Osteocyte (in vitro differentiated cells): Measurements from ENCODE around the gene MAP3K1. TPM values are rescaled to one million over a fixed set of nuclear protein-coding genes. Genes with fewer than 3 reads are reported as not detected.
A peak's percentile ranks its signal among the peaks of the same experiment; 100 is the strongest.

ENCODE experiments used
- DNase-seq: peaks from one replicate; pipeline ENCODE4 v3.0.0; 2021; ENCODE audit warnings: mixed read lengths; ENCODE audit not compliant: unreplicated experiment; ENCODE audit errors: extremely low spot score
- H3K27ac Mint-ChIP-seq: one replicate; pipeline ENCODE4 v1.8.0; 2021; ENCODE audit warnings: mild to moderate bottlenecking, mixed read lengths; ENCODE audit not compliant: unreplicated experiment
- H3K27me3 Mint-ChIP-seq: one replicate; pipeline ENCODE4 v1.8.0; 2021; ENCODE audit warnings: mixed read lengths; ENCODE audit not compliant: unreplicated experiment
- H3K36me3 Mint-ChIP-seq: one replicate; pipeline ENCODE4 v1.8.0; 2021; ENCODE audit warnings: mixed read lengths; ENCODE audit not compliant: unreplicated experiment
- H3K4me1 Mint-ChIP-seq: one replicate; pipeline ENCODE4 v1.8.0; 2021; ENCODE audit warnings: mixed read lengths; ENCODE audit not compliant: unreplicated experiment
- H3K4me3 Mint-ChIP-seq: one replicate; pipeline ENCODE4 v1.8.0; 2021; ENCODE audit warnings: mild to moderate bottlenecking, moderate library complexity, mixed read lengths; ENCODE audit not compliant: unreplicated experiment
- H3K9me3 Mint-ChIP-seq: one replicate; pipeline ENCODE4 v1.8.0; 2021; ENCODE audit warnings: mixed read lengths; ENCODE audit not compliant: unreplicated experiment
- total RNA-seq: library from RNA; stranded (reverse); gene quantifications from 2 replicates; pipeline ENCODE4 v1.2.1, GENCODE V29; 2021
- TF ChIP-seq, protein P1 (sequence below): fragments of 200-600 bp; sonication (generic); IDR thresholded peaks from 2 replicates; pipeline ENCODE4 v1.5.0; 2021; ENCODE audit warnings: antibody characterized with exemption, mild to moderate bottlenecking, moderate library complexity

MAP3K1 gene
- total RNA-seq, 1 donor from 2014 or later, result 15.7 TPM

DNA sequence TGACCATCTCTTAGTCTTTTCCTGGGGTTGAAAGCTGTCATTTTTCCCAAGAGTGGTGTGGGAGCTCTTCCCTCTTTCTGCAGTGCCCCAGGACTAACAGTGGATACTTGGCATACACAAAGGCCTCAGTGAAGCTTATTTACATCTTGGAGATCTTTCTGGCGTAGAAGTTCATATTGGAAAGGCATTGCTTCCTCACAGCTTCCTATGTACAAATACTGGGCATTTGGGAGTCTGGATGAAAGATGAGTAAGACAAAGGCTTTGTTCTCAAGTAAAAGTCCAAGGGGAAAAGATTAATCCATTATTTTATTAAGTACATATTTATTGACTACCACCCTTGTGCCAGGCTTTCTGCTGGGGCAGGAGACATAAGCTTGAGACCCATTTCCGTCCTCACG lies 22.0 kb downstream of the MAP3K1 start:
- no peaks in the 10 kb centered on the region for H3K9me3 Mint-ChIP-seq
- no peaks in the 10 kb centered on the region for H3K27me3 Mint-ChIP-seq
- H3K27ac Mint-ChIP-seq, result peak overlapping the region; percentile 80
- no peaks in the 10 kb centered on the region for H3K36me3 Mint-ChIP-seq
- H3K4me3 Mint-ChIP-seq, result no peak overlapping the region
- peaks cover 55% of the 10 kb centered on the region for H3K4me1 Mint-ChIP-seq
- DNase-seq, result no peak
- TF ChIP-seq, protein P1, sequence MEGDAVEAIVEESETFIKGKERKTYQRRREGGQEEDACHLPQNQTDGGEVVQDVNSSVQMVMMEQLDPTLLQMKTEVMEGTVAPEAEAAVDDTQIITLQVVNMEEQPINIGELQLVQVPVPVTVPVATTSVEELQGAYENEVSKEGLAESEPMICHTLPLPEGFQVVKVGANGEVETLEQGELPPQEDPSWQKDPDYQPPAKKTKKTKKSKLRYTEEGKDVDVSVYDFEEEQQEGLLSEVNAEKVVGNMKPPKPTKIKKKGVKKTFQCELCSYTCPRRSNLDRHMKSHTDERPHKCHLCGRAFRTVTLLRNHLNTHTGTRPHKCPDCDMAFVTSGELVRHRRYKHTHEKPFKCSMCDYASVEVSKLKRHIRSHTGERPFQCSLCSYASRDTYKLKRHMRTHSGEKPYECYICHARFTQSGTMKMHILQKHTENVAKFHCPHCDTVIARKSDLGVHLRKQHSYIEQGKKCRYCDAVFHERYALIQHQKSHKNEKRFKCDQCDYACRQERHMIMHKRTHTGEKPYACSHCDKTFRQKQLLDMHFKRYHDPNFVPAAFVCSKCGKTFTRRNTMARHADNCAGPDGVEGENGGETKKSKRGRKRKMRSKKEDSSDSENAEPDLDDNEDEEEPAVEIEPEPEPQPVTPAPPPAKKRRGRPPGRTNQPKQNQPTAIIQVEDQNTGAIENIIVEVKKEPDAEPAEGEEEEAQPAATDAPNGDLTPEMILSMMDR, result no peak

DNA sequence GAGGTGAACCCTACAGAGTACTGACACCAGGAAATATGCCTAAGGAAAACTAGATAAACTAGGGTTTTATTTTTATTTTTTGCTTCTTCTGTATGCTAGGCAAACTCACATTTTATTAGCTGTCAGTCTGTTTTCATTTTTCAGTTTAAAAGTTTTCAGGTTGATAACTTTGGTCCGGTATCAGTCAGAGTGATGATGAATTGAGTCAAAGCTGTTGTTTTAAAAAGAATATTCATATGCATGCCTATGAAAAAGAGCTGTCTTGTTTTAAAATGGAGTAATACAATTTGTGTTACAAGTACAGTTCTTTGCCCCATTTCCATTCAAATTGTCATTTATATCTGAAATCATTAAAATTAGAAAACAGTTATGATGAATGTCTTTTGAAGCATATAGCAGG lies 22.6 kb downstream of the MAP3K1 start:
- Mint-ChIP-seq H3K9me3 (no peaks in the 10 kb centered on the region), H3K36me3 (no peaks in the 10 kb centered on the region), H3K4me3 (no peak overlapping the region), H3K27me3 (no peaks in the 10 kb centered on the region), H3K27ac (peak overlapping the region; percentile 80), H3K4me1 (peaks cover 50% of the 10 kb centered on the region)
- TF ChIP-seq, protein P1, result no peak
- no peak for DNase-seq

DNA sequence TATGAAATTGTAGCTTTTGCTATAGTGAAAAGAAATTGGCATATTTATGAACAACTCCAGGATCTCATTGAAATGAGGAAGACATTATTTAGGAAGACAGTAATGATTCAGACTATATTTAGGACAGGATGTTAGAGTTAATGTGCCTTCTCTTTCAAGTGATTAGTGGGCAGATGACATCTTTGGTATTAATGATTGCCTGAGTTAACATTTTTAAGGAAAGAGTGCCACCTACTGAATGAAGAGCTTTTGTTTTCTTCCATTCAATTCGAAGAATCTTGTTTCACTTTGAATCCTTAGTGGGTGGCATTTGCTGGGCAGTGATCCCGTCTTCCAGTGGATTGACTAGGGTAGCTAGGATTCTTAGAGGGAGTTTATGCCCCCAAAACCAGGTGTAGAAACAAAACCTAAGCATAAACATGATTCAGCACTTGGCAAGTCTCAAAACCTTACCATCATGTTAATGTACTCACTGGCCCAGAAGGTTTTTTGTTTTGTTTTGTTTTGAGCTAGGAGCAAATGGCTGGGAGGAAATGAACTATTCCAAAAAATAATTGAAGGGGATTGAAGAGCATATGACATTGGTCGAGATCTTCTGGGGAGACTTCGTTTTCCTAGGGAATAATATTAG lies 23.2 kb downstream of the MAP3K1 start:
- no peak for DNase-seq
- H3K4me1 Mint-ChIP-seq, result peaks cover 45% of the 10 kb centered on the region
- no peaks in the 10 kb centered on the region for H3K27me3 Mint-ChIP-seq
- H3K9me3 Mint-ChIP-seq, result no peaks in the 10 kb centered on the region
- no peak overlapping the region for H3K4me3 Mint-ChIP-seq
- H3K36me3 Mint-ChIP-seq, result no peaks in the 10 kb centered on the region
- H3K27ac Mint-ChIP-seq, result peak overlapping the region; percentile 80
- TF ChIP-seq, protein P1, result peak; percentile 74

DNA sequence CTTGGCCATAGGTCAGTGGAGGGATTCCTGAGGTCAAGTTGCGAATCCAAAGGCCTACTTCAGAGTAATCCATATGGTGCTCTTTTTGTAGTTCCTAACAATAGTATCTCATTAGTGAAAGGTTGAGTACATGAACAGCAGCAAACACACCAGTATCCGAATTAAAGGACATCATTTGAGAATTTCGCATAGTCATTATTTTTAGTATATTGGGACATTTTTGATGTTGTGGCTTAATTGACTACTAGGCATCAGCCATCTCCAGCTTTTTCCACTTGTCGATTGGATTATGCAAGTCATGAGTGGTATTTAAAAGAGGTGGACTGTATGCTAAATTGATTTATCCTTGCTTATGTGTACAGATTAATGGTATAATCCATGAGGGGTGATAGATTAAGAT lies 23.7 kb downstream of the MAP3K1 start:
- Mint-ChIP-seq H3K9me3 (no peaks in the 10 kb centered on the region), H3K4me1 (peaks cover 43% of the 10 kb centered on the region), H3K27ac (peak overlapping the region; percentile 80), H3K36me3 (no peaks in the 10 kb centered on the region), H3K27me3 (no peaks in the 10 kb centered on the region), H3K4me3 (no peak overlapping the region)
- no peak for DNase-seq
- TF ChIP-seq, protein P1, result no peak

DNA sequence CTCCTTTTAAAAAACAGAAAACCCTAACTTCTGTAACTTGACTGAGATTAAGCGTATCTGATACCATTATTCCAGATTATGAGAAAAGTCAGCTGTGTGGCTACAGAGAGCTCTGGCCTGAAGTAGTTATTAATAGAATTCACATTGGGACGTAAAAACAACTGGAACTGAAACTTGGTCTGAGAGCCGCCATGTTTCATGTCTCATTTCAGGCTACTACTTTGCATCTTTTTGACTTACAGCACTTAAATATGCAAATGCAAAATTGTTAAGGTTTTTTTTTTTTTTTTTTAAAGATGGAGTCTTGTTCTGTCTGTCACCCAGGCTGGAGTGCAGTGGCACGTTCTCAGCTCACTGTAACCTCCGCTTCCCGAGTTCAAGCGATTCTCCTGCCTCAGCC lies 25.2 kb downstream of the MAP3K1 start:
- Mint-ChIP-seq H3K9me3 (no peaks in the 10 kb centered on the region), H3K4me1 (peaks cover 39% of the 10 kb centered on the region), H3K27me3 (no peaks in the 10 kb centered on the region), H3K36me3 (no peaks in the 10 kb centered on the region), H3K27ac (no peak overlapping the region), H3K4me3 (no peak overlapping the region)
- no peak for DNase-seq
- TF ChIP-seq, protein P1, result no peak
